ENCODE measurements around the gene RANBP2. TPM values are rescaled to one million over a fixed set of nuclear protein-coding genes. Genes with fewer than 3 reads are reported as not detected.
"Not testable (repeated sequence)": the region's sequence is repeated elsewhere in the genome, so short reads cannot be mapped to it uniquely, and the experiment has no call there.

Gene RANBP2
- total and polyA plus RNA-seq, 10 donors = 7.4 to 86.7 (median 65.4) TPM

- Histone ChIP-seq H3K36me3 (peaks cover 1 to 83% (median 13%) of the 10 kb centered on the region in 6 donors), H3K27ac (peak overlapping the region in 4 of 8 donors; percentile 27 to 38 (median 30))
- H3K4me1 ChIP-seq; H3K9me3 ChIP-seq; intact Hi-C loops (cut with DNase I; ENCODE audit: low total_unique reads); DNase-seq; H3K4me3 ChIP-seq; H3K27me3 ChIP-seq (replicated peaks in 1 of 7): not testable (repeated sequence)
- peak in 1 of 3 donors; percentile 62 for TF ChIP-seq POLR2AphosphoS5 (IDR thresholded peaks at IDR 0.05)
- WGBS, 5 donors = 14 to 30% (median 25%) methylated on average over 4 of the region's 4 CpGs
These were observed 41.1 kb upstream of the RANBP2 start for GRCh38 chr2:108678198-108678651.

- H3K4me3 ChIP-seq; H3K27ac ChIP-seq; H3K9me3 ChIP-seq; DNase-seq; H3K4me1 ChIP-seq; H3K27me3 ChIP-seq (replicated peaks in 1 of 7); intact Hi-C loops (cut with DNase I; ENCODE audit: low total_unique reads): not testable (repeated sequence)
- 72 to 94% methylated on average over 2 of the region's 2 CpGs; no CpG with 5 or more reads in 3 of the 5 donors for WGBS, 5 donors
- peaks cover 0 to 87% (median 13%) of the 10 kb centered on the region in 6 donors for H3K36me3 ChIP-seq
These were observed 38.5 kb upstream of the RANBP2 start for GRCh38 chr2:108680805-108681204.

- H3K4me3 ChIP-seq; H3K9me3 ChIP-seq; H3K27ac ChIP-seq; intact Hi-C loops (cut with DNase I; ENCODE audit: low total_unique reads); H3K4me1 ChIP-seq; DNase-seq; H3K27me3 ChIP-seq (replicated peaks in 1 of 7): not testable (repeated sequence)
- 92 to 100% (median 98%) methylated on average over 5 to 8 of the region's 15 CpGs for WGBS, 5 donors
- peaks cover 0 to 26% (median 3%) of the 10 kb centered on the region in 6 donors for H3K36me3 ChIP-seq
These were observed 30.2 kb upstream of the RANBP2 start for GRCh38 chr2:108688818-108689756.

GRCh38 chr2:108690001-108690400 is 29.3 kb upstream of the RANBP2 start:
- H3K27me3 ChIP-seq (replicated peaks in 1 of 7); H3K4me1 ChIP-seq; intact Hi-C loops (cut with DNase I; ENCODE audit: low total_unique reads); DNase-seq; H3K9me3 ChIP-seq; H3K4me3 ChIP-seq; H3K27ac ChIP-seq: not testable (repeated sequence)
- no CpG with 5 or more reads among the region's 1 CpG for WGBS, 5 donors
- peaks cover 0 to 17% (median 0%) of the 10 kb centered on the region in 6 donors for H3K36me3 ChIP-seq

- no peak overlapping the region for H3K27ac ChIP-seq
- no peaks in the 10 kb centered on the region for H3K27me3 ChIP-seq (replicated peaks in 1 of 7)
- H3K4me3 ChIP-seq = no peak overlapping the region
- intact Hi-C loops (cut with DNase I; ENCODE audit: low total_unique reads) = no loop called here
- TF ChIP-seq POLR2A (IDR thresholded peaks at IDR 0.05) (no peak), POLR2AphosphoS5 (IDR thresholded peaks at IDR 0.05) (no peak), CTCF (IDR thresholded peaks at IDR 0.05 in 8 of 11, conservative IDR thresholded peaks at IDR 0.05 in 3 of 11) (no peak)
- WGBS, 5 donors = 95 to 100% (median 96%) methylated on average over 7 of the region's 7 CpGs
- no peaks in the 10 kb centered on the region for H3K9me3 ChIP-seq
- H3K36me3 ChIP-seq = peaks cover 0 to 2% (median 0%) of the 10 kb centered on the region in 6 donors
- H3K4me1 ChIP-seq = no peaks in the 10 kb centered on the region
- no peak for DNase-seq
These were observed 27.8 kb upstream of the RANBP2 start for GRCh38 chr2:108691447-108691846.

- H3K4me1 ChIP-seq = no peaks in the 10 kb centered on the region
- H3K9me3 ChIP-seq = peaks cover 0 to 2% (median 0%) of the 10 kb centered on the region in 8 donors
- WGBS, 5 donors = 33 to 43% (median 38%) methylated on average over 3 of the region's 3 CpGs
- intact Hi-C loops (cut with DNase I; ENCODE audit: low total_unique reads) = no loop called here
- no peak overlapping the region for H3K4me3 ChIP-seq
- no peaks in the 10 kb centered on the region for H3K36me3 ChIP-seq
- DNase-seq = no peak
- TF ChIP-seq POLR2A (IDR thresholded peaks at IDR 0.05) (no peak), POLR2AphosphoS5 (IDR thresholded peaks at IDR 0.05) (no peak), CTCF (IDR thresholded peaks at IDR 0.05 in 8 of 11, conservative IDR thresholded peaks at IDR 0.05 in 3 of 11) (no peak)
- no peak overlapping the region for H3K27ac ChIP-seq
- no peaks in the 10 kb centered on the region for H3K27me3 ChIP-seq (replicated peaks in 1 of 7)
These were observed 18.1 kb upstream of the RANBP2 start for GRCh38 chr2:108701208-108701607.

Measured in spleen (tissue), 11 donors.